Glutamatergic neuron (in vitro differentiated cells): Measurements from ENCODE around the gene GALNT2. TPM values are rescaled to one million over a fixed set of nuclear protein-coding genes. Genes with fewer than 3 reads are reported as not detected.

Experiments used
- DNase-seq: peaks from one replicate; pipeline ENCODE4 v3.0.0; 2022
- H3K27ac Mint-ChIP-seq: one replicate; pipeline ENCODE4 v1.8.0; 2020; ENCODE audit warnings: mild to moderate bottlenecking, mixed read lengths, inconsistent platforms; ENCODE audit not compliant: unreplicated experiment
- H3K27me3 Mint-ChIP-seq: one replicate; pipeline ENCODE4 v1.8.0; 2020; ENCODE audit warnings: mild to moderate bottlenecking, moderate library complexity, mixed read lengths, inconsistent platforms; ENCODE audit not compliant: unreplicated experiment
- H3K36me3 Mint-ChIP-seq: one replicate; pipeline ENCODE4 v1.8.0; 2020; ENCODE audit warnings: mild to moderate bottlenecking, mixed read lengths, inconsistent platforms; ENCODE audit not compliant: unreplicated experiment
- H3K4me1 Mint-ChIP-seq: one replicate; pipeline ENCODE4 v1.8.0; 2020; ENCODE audit warnings: mild to moderate bottlenecking, low read depth, mixed read lengths, inconsistent platforms; ENCODE audit not compliant: unreplicated experiment
- H3K4me3 Mint-ChIP-seq: one replicate; pipeline ENCODE4 v1.8.0; 2020; ENCODE audit warnings: mild to moderate bottlenecking, mixed read lengths, inconsistent platforms; ENCODE audit not compliant: unreplicated experiment
- H3K9me3 Mint-ChIP-seq: one replicate; pipeline ENCODE4 v1.8.0; 2020; ENCODE audit warnings: mild to moderate bottlenecking, moderate library complexity, mixed read lengths, inconsistent platforms; ENCODE audit not compliant: unreplicated experiment
- CTCF ChIP-seq: fragments of 200-600 bp; sonication (generic); IDR thresholded peaks from one replicate; pipeline ENCODE4 v1.5.0; 2021; ENCODE audit not compliant: partially characterized antibody, unreplicated experiment
- total RNA-seq: library from RNA; stranded (reverse); fragmentation: NEBNext Ultra II Directional; extraction: Animal tissue kit (Norgen Biotek cat#: 25700); gene quantifications from one replicate; pipeline ENCODE4 v1.2.1, GENCODE V29; 2021; ENCODE audit not compliant: unreplicated experiment

The GALNT2 gene
- total RNA-seq, 1 donor from 2014 or later, result 35.2 TPM

- H3K4me3 Mint-ChIP-seq, result no peak overlapping the region
- H3K27ac Mint-ChIP-seq, result no peak overlapping the region
- no peak for TF ChIP-seq CTCF
- no peak for DNase-seq
- peaks cover 5% of the 10 kb centered on the region for H3K9me3 Mint-ChIP-seq
- peaks cover 14% of the 10 kb centered on the region for H3K36me3 Mint-ChIP-seq
- H3K4me1 Mint-ChIP-seq, result no peaks in the 10 kb centered on the region
- peaks cover 2% of the 10 kb centered on the region for H3K27me3 Mint-ChIP-seq
Observed at GRCh38 chr1:230251644-230252191, 184.7 kb downstream of the GALNT2 start.

GRCh38 chr1:230253150-230253549 is 186.1 kb downstream of the GALNT2 start:
- no peak for DNase-seq
- Mint-ChIP-seq H3K27ac (no peak overlapping the region), H3K36me3 (peaks cover 20% of the 10 kb centered on the region), H3K27me3 (peaks cover 2% of the 10 kb centered on the region), H3K4me1 (no peaks in the 10 kb centered on the region), H3K4me3 (no peak overlapping the region), H3K9me3 (peaks cover 5% of the 10 kb centered on the region)
- TF ChIP-seq CTCF, result no peak

- Mint-ChIP-seq H3K9me3 (peaks cover 1% of the 10 kb centered on the region), H3K4me3 (no peak overlapping the region), H3K4me1 (no peaks in the 10 kb centered on the region), H3K27ac (no peak overlapping the region), H3K27me3 (no peaks in the 10 kb centered on the region), H3K36me3 (peaks cover 22% of the 10 kb centered on the region)
- no peak for TF ChIP-seq CTCF
- DNase-seq, result no peak
Observed at GRCh38 chr1:230254265-230254664, 187.2 kb downstream of the GALNT2 start.

- Mint-ChIP-seq H3K27ac (no peak overlapping the region), H3K27me3 (no peaks in the 10 kb centered on the region), H3K9me3 (peaks cover 1% of the 10 kb centered on the region), H3K4me1 (no peaks in the 10 kb centered on the region), H3K4me3 (no peak overlapping the region), H3K36me3 (peaks cover 27% of the 10 kb centered on the region)
- no peak for TF ChIP-seq CTCF
- no peak for DNase-seq
Observed at GRCh38 chr1:230255116-230255515, 188.1 kb downstream of the GALNT2 start.

- peaks cover 27% of the 10 kb centered on the region for H3K36me3 Mint-ChIP-seq
- no peaks in the 10 kb centered on the region for H3K27me3 Mint-ChIP-seq
- H3K27ac Mint-ChIP-seq, result no peak overlapping the region
- DNase-seq, result no peak
- H3K4me3 Mint-ChIP-seq, result no peak overlapping the region
- TF ChIP-seq CTCF, result no peak
- H3K9me3 Mint-ChIP-seq, result peaks cover 1% of the 10 kb centered on the region
- no peaks in the 10 kb centered on the region for H3K4me1 Mint-ChIP-seq
Observed at GRCh38 chr1:230255991-230256390, 189.0 kb downstream of the GALNT2 start.
